H1 (cell line): Measurements from ENCODE around the gene UHRF1. TPM values are rescaled to one million over a fixed set of nuclear protein-coding genes. Genes with fewer than 3 reads are reported as not detected.

Source experiments
- CTCF ChIA-PET: fragments of 300-600 bp; sonication (Branson Sonifier 250); formaldehyde crosslinking; loops from one replicate; lab custom pipeline; 2021; ENCODE audit not compliant: partially characterized antibody; lab: Charles Lee
- POLR2A ChIA-PET: fragments of 300-600 bp; sonication (Branson Sonifier 250); formaldehyde crosslinking; loops from one replicate; lab custom pipeline; 2021; ENCODE audit warnings: inconsistent platforms; ENCODE audit not compliant: partially characterized antibody; lab: Charles Lee
- DNase-seq, 2 experiments: peaks; one replicate each; pipeline versions ENCODE4 v3.0.0 to v3.0.0-alpha.2; 2010 to 2022; ENCODE audit warnings: low spot score in 2 of 2, low read depth in 1 of 2, mixed read lengths in 1 of 2
- FAIRE-seq: peaks from 2 replicates; lab custom pipeline; 2011; peaks lifted over from hg19 to GRCh38; lab: Jason Lieb, UNC
- H2AFZ ChIP-seq: 2 replicates; pipeline ENCODE4 v1.8.1; 2012; ENCODE audit warnings: low read length, inconsistent platforms
- H2AK5ac ChIP-seq: 2 replicates; pipeline ENCODE4 v1.6.1; 2013; ENCODE audit warnings: low read depth, low read length
- H2BK120ac ChIP-seq: replicated peaks from 2 replicates; pipeline ENCODE3; 2013; ENCODE audit warnings: low read depth, low read length, inconsistent platforms
- H2BK12ac ChIP-seq: 2 replicates; pipeline ENCODE4 v1.6.1; 2013; ENCODE audit warnings: low read depth, low read length
- H2BK15ac ChIP-seq: 2 replicates; pipeline ENCODE4 v1.6.1; 2013; ENCODE audit warnings: low read length
- H2BK20ac ChIP-seq: 2 replicates; pipeline ENCODE4 v1.6.1; 2013; ENCODE audit warnings: low read length
- H2BK5ac ChIP-seq: 2 replicates; pipeline ENCODE4 v1.6.1; 2013; ENCODE audit warnings: low read depth, low read length
- H3K14ac ChIP-seq: 2 replicates; pipeline ENCODE4 v1.6.1; 2013; ENCODE audit warnings: inconsistent platforms; ENCODE audit not compliant: insufficient read length
- H3K18ac ChIP-seq: 2 replicates; pipeline ENCODE4 v1.6.1; 2013; ENCODE audit warnings: low read length; ENCODE audit errors: extremely low read depth
- H3K23ac ChIP-seq: 2 replicates; pipeline ENCODE4 v1.6.1; 2013; ENCODE audit warnings: inconsistent platforms; ENCODE audit not compliant: insufficient read length
- H3K23me2 ChIP-seq: 2 replicates; pipeline ENCODE4 v1.6.1; 2013; ENCODE audit warnings: low read depth, low read length
- H3K27ac ChIP-seq: 2 replicates; pipeline ENCODE4 v1.6.1; 2011; ENCODE audit warnings: low read depth, low read length, inconsistent platforms
- H3K27me3 ChIP-seq, 4 experiments: replicated peaks in 1 of 4; 1 replicate in 1 of 4; 2 replicates in 3 of 4; pipeline versions ENCODE4 v1.6.1 to v1.8.1; 2011 to 2013; ENCODE audit warnings: low read length in 3 of 4, mild to moderate bottlenecking in 3 of 4, inconsistent platforms in 2 of 4, mixed read lengths in 2 of 4, moderate library complexity in 1 of 4; ENCODE audit not compliant: control insufficient read depth in 3 of 4, insufficient read depth in 3 of 4; ENCODE audit errors: extremely low read depth in 1 of 4
- H3K36me3 ChIP-seq, 4 experiments: 2 replicates each; pipeline versions ENCODE4 v1.6.1 to v1.8.1; 2011 to 2013; ENCODE audit warnings: mild to moderate bottlenecking in 4 of 4, low read length in 3 of 4, moderate library complexity in 2 of 4, control low read depth in 1 of 4, inconsistent platforms in 1 of 4; ENCODE audit not compliant: insufficient read depth in 4 of 4, control insufficient read depth in 2 of 4
- H3K4ac ChIP-seq: replicated peaks from 2 replicates; pipeline ENCODE3; 2013; ENCODE audit warnings: low read length, low read depth, mixed read lengths, inconsistent platforms; ENCODE audit not compliant: insufficient read length
- H3K4me1 ChIP-seq, 4 experiments: replicated peaks in 1 of 4; 1 replicate in 1 of 4; 2 replicates in 3 of 4; pipeline versions ENCODE4 v1.6.1 to v1.8.1; 2011 to 2013; ENCODE audit warnings: low read length in 3 of 4, inconsistent platforms in 2 of 4, mixed read lengths in 1 of 4; ENCODE audit not compliant: insufficient read depth in 4 of 4, control insufficient read depth in 3 of 4
- H3K4me2 ChIP-seq, 2 experiments: 2 replicates each; pipeline versions ENCODE4 v1.6.1 to v1.8.1; 2011 to 2013; ENCODE audit warnings: low read depth in 2 of 2, low read length in 2 of 2, control low read depth in 1 of 2, inconsistent platforms in 1 of 2, mild to moderate bottlenecking in 1 of 2; ENCODE audit not compliant: insufficient read depth in 1 of 2
- H3K4me3 ChIP-seq, 4 experiments: fragments of 200-600, 300-600 bp in 1 of 4; sonication (generic), shearing (Covaris generic), sonication (Bioruptor Twin) in 1 of 4; 2 replicates each; pipeline versions ENCODE4 v1.5.1 to v1.8.1; 2011 to 2016; ENCODE audit warnings: low read length in 4 of 4, low read depth in 3 of 4, control low read depth in 2 of 4, inconsistent platforms in 2 of 4, mild to moderate bottlenecking in 2 of 4, mixed read lengths in 1 of 4, moderate library complexity in 1 of 4; ENCODE audit not compliant: insufficient read depth in 2 of 4; ENCODE audit errors: extremely low read depth in 1 of 4
- H3K56ac ChIP-seq: replicated peaks from 2 replicates; pipeline ENCODE3; 2013; ENCODE audit warnings: low read depth, mild to moderate bottlenecking, mixed read lengths, low read length, inconsistent platforms; ENCODE audit not compliant: insufficient read length
- H3K79me1 ChIP-seq: 2 replicates; pipeline ENCODE4 v1.6.1; 2013; ENCODE audit warnings: low read depth, low read length, control low read depth
- H3K79me2 ChIP-seq, 2 experiments: 2 replicates each; pipeline versions ENCODE4 v1.6.1 to v1.8.1; 2012 to 2013; ENCODE audit warnings: low read length in 2 of 2, mild to moderate bottlenecking in 2 of 2, inconsistent platforms in 1 of 2; ENCODE audit not compliant: insufficient read depth in 2 of 2, control insufficient read depth in 1 of 2
- H3K9ac ChIP-seq, 4 experiments: replicated peaks in 1 of 4; 1 replicate in 1 of 4; 2 replicates in 3 of 4; pipeline versions ENCODE4 v1.6.1 to v1.8.1; 2011 to 2013; ENCODE audit warnings: low read depth in 3 of 4, low read length in 3 of 4, control low read depth in 2 of 4, mild to moderate bottlenecking in 2 of 4, moderate library complexity in 2 of 4, inconsistent platforms in 1 of 4; ENCODE audit errors: extremely low read depth in 1 of 4
- H3K9me3 ChIP-seq, 2 experiments: 2 replicates each; pipeline versions ENCODE4 v1.6.1 to v1.8.1; 2012 to 2013; ENCODE audit warnings: mild to moderate bottlenecking in 2 of 2, moderate library complexity in 2 of 2, control low read depth in 1 of 2, inconsistent platforms in 1 of 2, low read depth in 1 of 2, low read length in 1 of 2, mixed read lengths in 1 of 2; ENCODE audit not compliant: insufficient read depth in 2 of 2
- H4K20me1 ChIP-seq, 2 experiments: replicated peaks in 1 of 2; 2 replicates each; pipeline versions ENCODE3 to v1.8.1; 2011 to 2013; ENCODE audit warnings: inconsistent platforms in 2 of 2, low read length in 2 of 2, mild to moderate bottlenecking in 1 of 2; ENCODE audit not compliant: insufficient read depth in 2 of 2, control insufficient read depth in 1 of 2
- H4K5ac ChIP-seq: 2 replicates; pipeline ENCODE4 v1.6.1; 2013; ENCODE audit warnings: low read length, low read depth, mixed read lengths, inconsistent platforms; ENCODE audit not compliant: insufficient read length
- H4K8ac ChIP-seq: 2 replicates; pipeline ENCODE4 v1.8.0; 2013; ENCODE audit warnings: mild to moderate bottlenecking, moderate library complexity, low read length, inconsistent platforms; ENCODE audit not compliant: insufficient read depth; ENCODE audit errors: extremely low read depth
- H4K91ac ChIP-seq: replicated peaks from 2 replicates; pipeline ENCODE3; 2013; ENCODE audit warnings: low read length, mixed read lengths, inconsistent platforms; ENCODE audit not compliant: insufficient read length
- ATF3 ChIP-seq: IDR thresholded peaks from 2 replicates; pipeline ENCODE4 v1.6.1; 2011; ENCODE audit warnings: low read depth, mild to moderate bottlenecking, low read length; ENCODE audit not compliant: insufficient read depth
- BACH1 ChIP-seq: IDR thresholded peaks from 2 replicates; pipeline ENCODE4 v1.6.1; 2012; ENCODE audit warnings: low read length, improper control_type of control experiment
- BCL11A ChIP-seq, 2 experiments: IDR thresholded peaks; one replicate each; pipeline ENCODE4 v1.6.1; 2011; ENCODE audit warnings: low read depth in 2 of 2, low read length in 2 of 2, mild to moderate bottlenecking in 2 of 2
- BRCA1 ChIP-seq: IDR thresholded peaks from 2 replicates; pipeline ENCODE4 v1.6.1; 2012; ENCODE audit warnings: low read depth, low read length, improper control_type of control experiment
- CTCF ChIP-seq, 3 experiments: IDR thresholded peaks; 1 replicate in 2 of 3; 2 replicates in 1 of 3; pipeline versions ENCODE4 v1.5.1 to v1.6.1; 2011; ENCODE audit warnings: low read length in 3 of 3, mild to moderate bottlenecking in 3 of 3, inconsistent platforms in 2 of 3, low read depth in 1 of 3, moderate library complexity in 1 of 3; ENCODE audit not compliant: insufficient read depth in 1 of 3; ENCODE audit errors: control extremely low read depth in 1 of 3
- PHF8 ChIP-seq: fragments of 200-600 bp; sonication (generic); conservative IDR thresholded peaks from 2 replicates; pipeline ENCODE4 v1.7.1; 2012; ENCODE audit warnings: low read depth, mild to moderate bottlenecking, inconsistent platforms, low read length, moderate library complexity
- POLR2AphosphoS5 ChIP-seq: IDR thresholded peaks from 2 replicates; pipeline ENCODE4 v1.6.1; 2011; ENCODE audit warnings: low read depth, low read length
- POU5F1 ChIP-seq: IDR thresholded peaks from 2 replicates; pipeline ENCODE4 v1.6.1; 2011; ENCODE audit warnings: low read depth, mild to moderate bottlenecking, low read length, moderate library complexity
- RBBP5 ChIP-seq: IDR thresholded peaks from 2 replicates; pipeline ENCODE4 v1.7.1; 2012; ENCODE audit warnings: low read depth, mild to moderate bottlenecking, inconsistent platforms, low read length, moderate library complexity, borderline replicate concordance
- ZNF274 ChIP-seq: IDR thresholded peaks from 2 replicates; pipeline ENCODE4 v1.7.0; 2012; ENCODE audit warnings: low read length, borderline replicate concordance; ENCODE audit errors: extremely low read depth
- WGBS, 2 experiments: shearing (Covaris generic) in 1 of 2; methylation state at CpG; one replicate each; pipeline versions ENCODE4 v1.1.6 to v1.1.7; 2013 to 2015; ENCODE audit warnings: low lambda C conversion rate in 2 of 2, mixed read lengths in 2 of 2, inconsistent platforms in 1 of 2, low coverage in 1 of 2, missing lambda C conversion rate in 1 of 2; ENCODE audit not compliant: insufficient replicate concordance in 2 of 2, insufficient coverage in 1 of 2, insufficient read length in 1 of 2; ENCODE audit errors: extremely low coverage in 1 of 2, missing lambda C conversion rate in 1 of 2; 5-methylcytosine and 5-hydroxymethylcytosine counted together
- polyA plus RNA-seq, 7 experiments: library from polyadenylated mRNA; depleted of rRNA in 3 of 7; stranded (reverse) in 5 of 7; unstranded in 2 of 7; fragments of >200 nt in 5 of 7; fragments of 200-250 nt in 2 of 7; gene quantifications; 1 replicate in 5 of 7; 2 replicates in 1 of 7; 4 replicates in 1 of 7; pipeline versions ENCODE4 v1.2.1 to v1.2.3, GENCODE V29; 2011 to 2013; ENCODE audit warnings: missing spikeins in 2 of 7, mixed read lengths in 2 of 7
- total RNA-seq: library from RNA; stranded (reverse); fragmentation: NEBNext Ultra II Directional; extraction: Animal tissue kit (Norgen Biotek cat#: 25700); gene quantifications from 2 replicates; pipeline ENCODE4 v1.2.1, GENCODE V29; 2021

UHRF1 gene
- total and polyA plus RNA-seq, 2 of the 8 experiments (the other 6 are each of a cell fraction or from before 2014, with no cell fraction given), result 14.7 to 65.8 TPM

- H2BK12ac ChIP-seq, result no peak overlapping the region
- no peak for TF ChIP-seq POU5F1
- TF ChIP-seq BRCA1, result no peak
- no peak for TF ChIP-seq BACH1
- TF ChIP-seq CTCF (IDR thresholded peaks at IDR 0.05; ENCODE audit: control extremely low read depth in 1 of 3, insufficient read depth in 1 of 3, low read depth in 1 of 3, low read length in 3 of 3), result no peak
- TF ChIP-seq ZNF274, result no peak
- TF ChIP-seq PHF8, result no peak
- no peak for TF ChIP-seq BCL11A (IDR thresholded peaks at IDR 0.05; ENCODE audit: low read depth in 2 of 2, low read length in 2 of 2)
- no peak for TF ChIP-seq RBBP5
- no peak for TF ChIP-seq POLR2AphosphoS5
- no peak for TF ChIP-seq ATF3
- no peak overlapping the region for H3K4me3 ChIP-seq
- no peak overlapping the region for H3K23ac ChIP-seq
- 0 out of 2 replicates have a peak, but pooled peaks cover 2% of the 10 kb centered on the region for H3K79me1 ChIP-seq
- no peaks in the 10 kb centered on the region for H3K9me3 ChIP-seq
- no peak overlapping the region for H3K56ac ChIP-seq
- H2AK5ac ChIP-seq, result no peak overlapping the region
- no peak overlapping the region for H3K4ac ChIP-seq
- peaks cover 0 to 5% (median 0%) of the 10 kb centered on the region in 4 experiments; a peak in 1 of 8 replicates for H3K36me3 ChIP-seq
- H3K27ac ChIP-seq, result no peak overlapping the region
- no peak overlapping the region for H3K14ac ChIP-seq
- H3K27me3 ChIP-seq, result no peaks in the 10 kb centered on the region; a peak in 1 of 7 replicates
- H3K4me2 ChIP-seq, result no peak overlapping the region
- peaks cover 0 to 14% of the 10 kb centered on the region in 2 experiments; a peak in 2 of 4 replicates for H3K79me2 ChIP-seq
- H3K9ac ChIP-seq, result no peak overlapping the region
- H4K8ac ChIP-seq, result no peak overlapping the region
- no peak for DNase-seq
- no peak overlapping the region for H2BK120ac ChIP-seq
- H4K5ac ChIP-seq, result no peak overlapping the region
- ChIA-PET POLR2A (interaction anchor here (1.3 kb wide), 1 partner anchor 40 kb away, joined by 3 read pairs; no protein-coding TSS in a partner anchor), CTCF (interaction anchor here (0.8 to 2.6 kb wide), 6 partner anchors 9 to 97 kb away, joined by 3 to 12 read pairs (median 4); no protein-coding TSS in a partner anchor)
- H2BK20ac ChIP-seq, result no peak overlapping the region
- peaks cover 2 to 3% of the 10 kb centered on the region in 2 experiments for H4K20me1 ChIP-seq
- H3K18ac ChIP-seq, result no peak overlapping the region
- no peak overlapping the region for H2AFZ ChIP-seq
- no peak overlapping the region for H2BK5ac ChIP-seq
- H3K4me1 ChIP-seq, result peaks cover 0 to 14% (median 11%) of the 10 kb centered on the region in 4 experiments; a peak in 6 of 7 replicates
- WGBS, 2 experiments, result 86% methylated on average over 8 of the region's 8 CpGs; no CpG with 5 or more reads in 1 of the 2 experiments
- H2BK15ac ChIP-seq, result no peak overlapping the region
- FAIRE-seq, result no peak
- H3K23me2 ChIP-seq, result peaks cover 8% of the 10 kb centered on the region
- no peak overlapping the region for H4K91ac ChIP-seq
Measured at GRCh38 chr19:4906963-4907362, 2.3 kb upstream of the UHRF1 start.
